Naive B cell (primary cell): Measurements from ENCODE around the gene MDM2. TPM values are rescaled to one million over a fixed set of nuclear protein-coding genes. Genes with fewer than 3 reads are reported as not detected.
A peak's percentile ranks its signal among the peaks of the same experiment; 100 is the strongest.

ENCODE experiments used
- ATAC-seq, 2 donors: fragments of 150-1000 bp; cut with Tn5 transposase; 2 replicates each; pipeline ENCODE4 v1.10.0; 2021; ENCODE audit warnings: low read depth in 2 of 2, mild to moderate bottlenecking in 2 of 2, moderate library complexity in 2 of 2
- DNase-seq: peaks from one replicate; pipeline ENCODE4 v3.0.0; 2022
- H3K27ac Mint-ChIP-seq, 6 donors: one replicate each; pipeline ENCODE4 v1.8.0; 2020 to 2022; ENCODE audit warnings: mild to moderate bottlenecking in 6 of 6, mixed read lengths in 6 of 6, moderate library complexity in 5 of 6, inconsistent platforms in 2 of 6
- H3K27me3 Mint-ChIP-seq, 3 donors: one replicate each; pipeline ENCODE4 v1.8.0; 2021 to 2022; ENCODE audit warnings: mixed read lengths in 3 of 3, mild to moderate bottlenecking in 1 of 3
- H3K36me3 Mint-ChIP-seq, 2 donors: one replicate each; pipeline ENCODE4 v1.8.0; 2020 to 2022; ENCODE audit warnings: mixed read lengths in 2 of 2, inconsistent platforms in 1 of 2, mild to moderate bottlenecking in 1 of 2
- H3K4me1 Mint-ChIP-seq, 3 donors: one replicate each; pipeline ENCODE4 v1.8.0; 2020 to 2022; ENCODE audit warnings: mixed read lengths in 3 of 3, inconsistent platforms in 1 of 3, mild to moderate bottlenecking in 1 of 3, moderate library complexity in 1 of 3
- H3K4me3 Mint-ChIP-seq, 8 donors: one replicate each; pipeline ENCODE4 v1.8.0; 2020 to 2022; ENCODE audit warnings: mild to moderate bottlenecking in 8 of 8, mixed read lengths in 8 of 8, moderate library complexity in 8 of 8, inconsistent platforms in 2 of 8
- H3K9me3 Mint-ChIP-seq, 7 donors: one replicate each; pipeline ENCODE4 v1.8.0; 2020 to 2022; ENCODE audit warnings: mixed read lengths in 7 of 7, mild to moderate bottlenecking in 5 of 7, inconsistent platforms in 2 of 7, moderate library complexity in 1 of 7
- polyA plus RNA-seq, 6 donors: library from polyadenylated mRNA; unstranded; fragments of 300-500 nt; fragmentation: Illumina TruSeq; gene quantifications; one replicate each; pipeline ENCODE4 v1.2.3, GENCODE V29; 2021; ENCODE audit warnings: low read depth in 6 of 6

The MDM2 gene
- polyA plus RNA-seq, 6 donors from 2014 or later: 21.6 to 31.1 (median 25.6) TPM

- DNase-seq (no peak), ATAC-seq (no peak)
- no peaks in the 10 kb centered on the region for H3K9me3 Mint-ChIP-seq
- peak overlapping the region in 1 of 8 donors; percentile 34 for H3K4me3 Mint-ChIP-seq
- no peaks in the 10 kb centered on the region for H3K27me3 Mint-ChIP-seq
- peaks cover 38 to 62% (median 53%) of the 10 kb centered on the region in 3 donors for H3K4me1 Mint-ChIP-seq
- no peaks in the 10 kb centered on the region for H3K36me3 Mint-ChIP-seq
- no peak overlapping the region for H3K27ac Mint-ChIP-seq
These were observed 86.4 kb downstream of the MDM2 start for GRCh38 chr12:68894276-68894855.

GRCh38 chr12:68896881-68897540, 89.0 kb downstream of the MDM2 start:
- peak; percentile 71 to 72 for ATAC-seq
- Mint-ChIP-seq H3K4me1 (peaks cover 34 to 55% (median 50%) of the 10 kb centered on the region in 3 donors), H3K27ac (peak overlapping the region in 4 of 6 donors; percentile 44 to 75 (median 61)), H3K27me3 (no peaks in the 10 kb centered on the region), H3K9me3 (no peaks in the 10 kb centered on the region), H3K36me3 (no peaks in the 10 kb centered on the region), H3K4me3 (peak overlapping the region in 7 of 8 donors; percentile 59 to 88 (median 71))
- peak; percentile 39 for DNase-seq

- H3K27me3 Mint-ChIP-seq: no peaks in the 10 kb centered on the region
- peak overlapping the region in 3 of 6 donors; percentile 8 to 78 (median 44) for H3K27ac Mint-ChIP-seq
- no peak overlapping the region for H3K4me3 Mint-ChIP-seq
- no peak for ATAC-seq
- peaks cover 0 to 2% (median 0%) of the 10 kb centered on the region in 7 donors for H3K9me3 Mint-ChIP-seq
- DNase-seq: no peak
- peaks cover 49 to 75% (median 62%) of the 10 kb centered on the region in 3 donors for H3K4me1 Mint-ChIP-seq
- H3K36me3 Mint-ChIP-seq: no peaks in the 10 kb centered on the region
These were observed 91.3 kb downstream of the MDM2 start for GRCh38 chr12:68899251-68899771.

GRCh38 chr12:68900241-68900640, 92.3 kb downstream of the MDM2 start:
- Mint-ChIP-seq H3K27ac (peak overlapping the region in 1 of 6 donors; percentile 65), H3K4me3 (no peak overlapping the region), H3K9me3 (peaks cover 0 to 2% (median 0%) of the 10 kb centered on the region in 7 donors), H3K27me3 (no peaks in the 10 kb centered on the region), H3K4me1 (peaks cover 54 to 79% (median 69%) of the 10 kb centered on the region in 3 donors), H3K36me3 (no peaks in the 10 kb centered on the region)
- ATAC-seq (no peak), DNase-seq (no peak)

Other genes starting within 250 kb of the MDM2 start
- 100 to 1,000 TPM; 311 to 473 (median 344) TPM for gene RAP1B, start 197.3 kb upstream of the MDM2 start, polyA plus RNA-seq
- 10 to 100 TPM; 21.5 to 42.2 (median 34.6) TPM for gene NUP107, start 121.2 kb upstream of the MDM2 start, polyA plus RNA-seq
- 10 to 100 TPM; 11.4 to 26.2 (median 16.4) TPM for gene SLC35E3, start 62.0 kb upstream of the MDM2 start, polyA plus RNA-seq
- 10 to 100 TPM in 1 of 6 donors, 1 to 10 TPM in 5; 3.2 to 26.0 (median 7.0) TPM for gene CPM, start 125.0 kb downstream of the MDM2 start, polyA plus RNA-seq